ENCODE results near the gene ECHDC3.

Gene ECHDC3

GRCh38 chr10:11783558-11783865 is 41.3 kb downstream of the ECHDC3 start:
- Histone ChIP-seq H3K27me3 (ENCODE audit: insufficient read depth, low read length) (no peaks in the 10 kb centered on the region; the same call in 1 of the 2 replicates), H4K20me1 (ENCODE audit: insufficient read depth, low read length) (no peaks in the 10 kb centered on the region), H3K27ac (ENCODE audit: low read depth, low read length, poor library complexity, severe bottlenecking) (no peak overlapping the region), H3K9ac (ENCODE audit: low read length) (no peak overlapping the region), H3K36me3 (ENCODE audit: insufficient read depth, low read length) (no peaks in the 10 kb centered on the region), H3K79me2 (ENCODE audit: insufficient read depth, low read length) (no peaks in the 10 kb centered on the region), H3K9me2 (ENCODE audit: low read depth, low read length) (no peaks in the 10 kb centered on the region), H3F3A (ENCODE audit: insufficient read depth, low read length) (no peaks in the 10 kb centered on the region), H3K4me3 (ENCODE audit: low read depth, low read length, poor library complexity, severe bottlenecking) (no peak overlapping the region), H3K9me3 (ENCODE audit: low read length) (no peaks in the 10 kb centered on the region), H3K4me1 (ENCODE audit: insufficient read depth, low read length, severe bottlenecking) (no peaks in the 10 kb centered on the region), H3K4me2 (ENCODE audit: low read length) (no peak overlapping the region), H2AFZ (ENCODE audit: low read length) (no peak overlapping the region)
- TF ChIP-seq EZH2 (IDR thresholded peaks at IDR 0.05; ENCODE audit: borderline replicate concordance, low read length) (no peak), CTCF (IDR thresholded peaks at IDR 0.05; ENCODE audit: low read length) (no peak)

GRCh38 chr10:11787374-11787773 is 45.2 kb downstream of the ECHDC3 start:
- Histone ChIP-seq H3K27ac (ENCODE audit: low read depth, low read length, poor library complexity, severe bottlenecking) (no peak overlapping the region), H3F3A (ENCODE audit: insufficient read depth, low read length) (no peaks in the 10 kb centered on the region), H3K4me3 (ENCODE audit: low read depth, low read length, poor library complexity, severe bottlenecking) (no peak overlapping the region), H3K36me3 (ENCODE audit: insufficient read depth, low read length) (no peaks in the 10 kb centered on the region), H3K9me3 (ENCODE audit: low read length) (no peaks in the 10 kb centered on the region), H3K9ac (ENCODE audit: low read length) (no peak overlapping the region), H3K27me3 (ENCODE audit: insufficient read depth, low read length) (no peaks in the 10 kb centered on the region), H3K79me2 (ENCODE audit: insufficient read depth, low read length) (no peaks in the 10 kb centered on the region), H4K20me1 (ENCODE audit: insufficient read depth, low read length) (no peaks in the 10 kb centered on the region), H3K4me1 (ENCODE audit: insufficient read depth, low read length, severe bottlenecking) (no peaks in the 10 kb centered on the region), H3K9me2 (ENCODE audit: low read depth, low read length) (no peaks in the 10 kb centered on the region), H3K4me2 (ENCODE audit: low read length) (no peak overlapping the region), H2AFZ (ENCODE audit: low read length) (no peak overlapping the region)
- TF ChIP-seq CTCF (IDR thresholded peaks at IDR 0.05; ENCODE audit: low read length) (no peak), EZH2 (IDR thresholded peaks at IDR 0.05; ENCODE audit: borderline replicate concordance, low read length) (no peak)

- H3K4me1 ChIP-seq (ENCODE audit: insufficient read depth, low read length, severe bottlenecking): no peaks in the 10 kb centered on the region
- no peak overlapping the region for H3K9ac ChIP-seq (ENCODE audit: low read length)
- no peak for TF ChIP-seq CTCF (IDR thresholded peaks at IDR 0.05; ENCODE audit: low read length)
- TF ChIP-seq EZH2 (IDR thresholded peaks at IDR 0.05; ENCODE audit: borderline replicate concordance, low read length): no peak
- H3F3A ChIP-seq (ENCODE audit: insufficient read depth, low read length): no peaks in the 10 kb centered on the region
- no peaks in the 10 kb centered on the region for H3K27me3 ChIP-seq (ENCODE audit: insufficient read depth, low read length)
- no peak overlapping the region for H3K4me2 ChIP-seq (ENCODE audit: low read length)
- H3K9me3 ChIP-seq (ENCODE audit: low read length): no peaks in the 10 kb centered on the region
- no peaks in the 10 kb centered on the region for H3K36me3 ChIP-seq (ENCODE audit: insufficient read depth, low read length)
- no peak overlapping the region for H3K4me3 ChIP-seq (ENCODE audit: low read depth, low read length, poor library complexity, severe bottlenecking)
- no peaks in the 10 kb centered on the region for H3K79me2 ChIP-seq (ENCODE audit: insufficient read depth, low read length)
- no peak overlapping the region for H2AFZ ChIP-seq (ENCODE audit: low read length)
- H4K20me1 ChIP-seq (ENCODE audit: insufficient read depth, low read length): no peaks in the 10 kb centered on the region
- no peaks in the 10 kb centered on the region for H3K9me2 ChIP-seq (ENCODE audit: low read depth, low read length)
- no peak overlapping the region for H3K27ac ChIP-seq (ENCODE audit: low read depth, low read length, poor library complexity, severe bottlenecking)
Observed at GRCh38 chr10:11787846-11788245, 45.7 kb downstream of the ECHDC3 start.

Data from OCI-LY1 (cell line).